Measurements from ENCODE around the gene EPHX1. TPM values are rescaled to one million over a fixed set of nuclear protein-coding genes. Genes with fewer than 3 reads are reported as not detected.
A peak's percentile ranks its signal among the peaks of the same experiment; 100 is the strongest.

EPHX1 gene
- total RNA-seq (2021; fragmentation: NEBNext Ultra II Directional; extraction: Animal tissue kit (Norgen Biotek cat#: 25700)) (79.1 and 80.0 TPM in 2 replicates), polyA plus RNA-seq (2011; rRNA removed) (45.3 and 47.6 TPM in 2 replicates), polyA minus RNA-seq (2011; rRNA and poly(A)+ RNA removed) (30.1 and 31.7 TPM in 2 replicates)
- 23.5 TPM for polyA plus RNA-seq (2011; cell fraction: cytosol; rRNA removed)
- polyA plus RNA-seq (2011; cell fraction: nucleus; rRNA removed) = 50.9 TPM
- 87.4 to 98.2 TPM (median 91.4 TPM) in 4 replicates for polyA plus RNA-seq (2012, experiment 1 of 2)
- 157 TPM for polyA plus RNA-seq (2012, experiment 2 of 2)
- polyA plus RNA-seq (2013, experiment 1 of 2) = 157 TPM
- 166 TPM for polyA plus RNA-seq (2013, experiment 2 of 2)
- polyA minus RNA-seq (2011; cell fraction: cytosol; rRNA and poly(A)+ RNA removed) = 19.2 TPM
- 22.1 TPM for polyA minus RNA-seq (2011; cell fraction: nucleus; rRNA and poly(A)+ RNA removed)
- long read RNA-seq, experiment 1, transcript EPHX1-201 (9 exons, 1,660 nt) = major isoform, 51 of 95 reads
- long read RNA-seq, experiment 1, partial matches to known transcripts = 39 of 95 reads
- long read RNA-seq, experiment 1, other reads (novel, unspliced or antisense) = 4 of 95 reads
- long read RNA-seq, experiment 2, transcript EPHX1-201 (9 exons, 1,660 nt) = major isoform, 51 of 53 reads
- long read RNA-seq, experiment 2, partial matches to known transcripts = 1 of 53 reads
- long read RNA-seq, experiment 2, other reads (novel, unspliced or antisense) = 1 of 53 reads

DNA sequence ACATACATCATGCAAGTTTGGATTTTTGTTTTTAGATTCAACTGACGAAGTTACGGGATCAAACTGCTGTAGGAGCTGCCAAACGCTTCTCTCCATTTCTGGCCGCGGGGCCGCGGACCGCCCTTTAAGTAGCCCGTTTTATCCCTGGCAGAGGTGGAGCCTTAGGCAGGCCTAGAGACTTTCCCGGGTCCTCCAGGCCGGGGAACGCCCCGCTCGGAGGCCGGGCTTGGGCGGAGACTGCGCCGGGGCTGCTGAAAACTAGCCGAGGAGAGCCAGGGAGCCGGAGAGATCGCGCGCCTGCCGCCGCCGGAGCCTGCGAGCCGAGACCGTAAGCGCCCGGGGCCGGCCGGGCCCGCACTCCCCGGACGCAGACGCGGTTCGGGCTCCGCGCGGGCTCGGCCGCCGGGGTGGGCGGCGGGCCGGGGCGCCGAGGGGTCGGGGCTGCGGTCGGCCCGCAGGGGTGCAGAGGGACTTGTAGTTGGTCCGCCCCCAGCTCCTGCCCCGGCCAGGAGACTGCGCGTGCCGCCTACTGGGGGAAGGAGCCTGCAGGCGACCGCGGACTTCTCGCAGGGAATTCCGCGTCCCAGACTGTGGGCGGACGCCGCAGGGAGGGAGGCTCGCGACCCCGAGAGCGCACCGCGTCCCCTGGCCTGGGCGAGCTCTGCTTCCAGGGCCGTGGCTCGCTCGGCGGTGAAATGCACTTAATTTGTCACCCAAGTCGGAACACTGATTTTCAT lies at the start of gene EPHX1:
EPHX1 (plus strand) TSS at position 283 of the 737 bp plus-strand sequence. CDS start 18,606 bp downstream, outside the sequence.
- Histone ChIP-seq H2BK20ac (ENCODE audit: low read length) (no peak within 1 kb of the TSS; the same call in 1 of the 2 replicates), H3K79me2 (ENCODE audit: control insufficient read depth in 1 of 2, insufficient read depth in 2 of 2, low read length in 2 of 2) (peaks cover 0 to 17% of the 10 kb centered on the region in 2 experiments; a peak in 1 of 4 replicates), H4K8ac (ENCODE audit: extremely low read depth, insufficient read depth, low read length) (peak within 1 kb of the TSS; percentile 82), H3K23me2 (ENCODE audit: low read depth, low read length) (peaks cover 4% of the 10 kb centered on the region; the same call in 1 of the 2 replicates), H3K4me2 (ENCODE audit: insufficient read depth in 1 of 2, low read depth in 2 of 2, low read length in 2 of 2) (peak within 1 kb of the TSS; percentile 94 to 96), H3K56ac (replicated peaks; ENCODE audit: insufficient read length, low read depth, low read length) (peak within 1 kb of the TSS; percentile 80), H3K36me3 (ENCODE audit: control insufficient read depth in 2 of 4, insufficient read depth in 4 of 4, low read length in 3 of 4) (no peaks in the 10 kb centered on the region), H3K27me3 (replicated peaks in 1 of 4; ENCODE audit: control insufficient read depth in 3 of 4, extremely low read depth in 1 of 4, insufficient read depth in 3 of 4, low read length in 3 of 4) (peaks cover 0 to 4% (median 0%) of the 10 kb centered on the region in 4 experiments; a peak in 1 of 7 replicates), H3K23ac (ENCODE audit: insufficient read length) (no peak within 1 kb of the TSS), H2AFZ (ENCODE audit: low read length) (no peak within 1 kb of the TSS), H2BK15ac (ENCODE audit: low read length) (peak within 1 kb of the TSS; percentile 83; the same call in 1 of the 2 replicates), H3K27ac (ENCODE audit: low read depth, low read length) (no peak within 1 kb of the TSS; the same call in 1 of the 2 replicates), H4K91ac (replicated peaks; ENCODE audit: insufficient read length, low read length) (peak within 1 kb of the TSS; percentile 62), H3K4me3 (ENCODE audit: extremely low read depth in 1 of 4, insufficient read depth in 2 of 4, low read depth in 3 of 4, low read length in 4 of 4) (peak within 1 kb of the TSS; percentile 49 to 80 (median 63)), H2BK5ac (ENCODE audit: low read depth, low read length) (peak within 1 kb of the TSS; percentile 76), H3K14ac (ENCODE audit: insufficient read length) (no peak within 1 kb of the TSS), H3K79me1 (ENCODE audit: low read depth, low read length) (peaks cover 6% of the 10 kb centered on the region; the same call in 1 of the 2 replicates), H3K9me3 (ENCODE audit: insufficient read depth in 2 of 2, low read depth in 1 of 2, low read length in 1 of 2) (no peaks in the 10 kb centered on the region), H3K4me1 (replicated peaks in 1 of 4; ENCODE audit: control insufficient read depth in 3 of 4, insufficient read depth in 4 of 4, low read length in 3 of 4) (peaks cover 7 to 17% (median 10%) of the 10 kb centered on the region in 4 experiments), H3K9ac (replicated peaks in 1 of 4; ENCODE audit: extremely low read depth in 1 of 4, low read depth in 3 of 4, low read length in 3 of 4) (peak within 1 kb of the TSS; percentile 42 to 89 (median 69); a peak in 6 of 7 replicates), H2AK5ac (ENCODE audit: low read depth, low read length) (no peak within 1 kb of the TSS), H3K18ac (ENCODE audit: extremely low read depth, low read length) (peak within 1 kb of the TSS; percentile 97), H4K5ac (ENCODE audit: insufficient read length, low read depth, low read length) (peak within 1 kb of the TSS; percentile 65), H3K4ac (replicated peaks; ENCODE audit: insufficient read length, low read depth, low read length) (peak within 1 kb of the TSS; percentile 59), H2BK12ac (ENCODE audit: low read depth, low read length) (peak within 1 kb of the TSS; percentile 78), H2BK120ac (replicated peaks; ENCODE audit: low read depth, low read length) (no peak within 1 kb of the TSS), H4K20me1 (replicated peaks in 1 of 2; ENCODE audit: control insufficient read depth in 1 of 2, insufficient read depth in 2 of 2, low read length in 2 of 2) (peaks cover 0 to 2% of the 10 kb centered on the region in 2 experiments)
- POLR2A ChIA-PET (ENCODE audit: partially characterized antibody) = interaction anchor here (0.6 to 13.3 kb wide), 17 partner anchors 9 to 114 kb away, joined by 3 to 166 read pairs (median 4); partner anchors contain the start of genes PYCR2 and SRP9
- FAIRE-seq (no peak), DNase-seq (ENCODE audit: low read depth in 1 of 2, low spot score in 2 of 2) (peak in 1 of 2 experiments; percentile 92)
- 2% methylated on average over 52 of the region's 80 CpGs; no CpG with 5 or more reads in 1 of the 2 experiments for WGBS, 2 experiments (ENCODE audit: extremely low coverage in 1 of 2, insufficient coverage in 1 of 2, insufficient read length in 1 of 2, insufficient replicate concordance in 2 of 2, low coverage in 1 of 2, low lambda C conversion rate in 2 of 2, missing lambda C conversion rate in 1 of 2)
- CTCF ChIA-PET (ENCODE audit: partially characterized antibody) = interaction anchor here (0.6 to 8.4 kb wide), 21 partner anchors 8 to 349 kb away, joined by 3 to 50 read pairs (median 5); partner anchors contain the start of genes LEFTY1 and SRP9
- peak; percentile 47 to 77 for TF ChIP-seq POLR2A (IDR thresholded peaks at IDR 0.05; ENCODE audit: control extremely low read depth in 1 of 2, low read depth in 2 of 2, low read length in 2 of 2)
- peak; percentile 67 for TF ChIP-seq TBP (IDR thresholded peaks at IDR 0.05; ENCODE audit: low read depth, low read length)
- TF ChIP-seq RBBP5 (IDR thresholded peaks at IDR 0.05; ENCODE audit: borderline replicate concordance, low read depth, low read length) = peak; percentile 39; the same call in 1 of the 2 replicates
- TF ChIP-seq SAP30 (IDR thresholded peaks at IDR 0.05; ENCODE audit: insufficient read depth, insufficient replicate concordance, low read length) = no peak
- no peak for TF ChIP-seq GTF2F1 (IDR thresholded peaks at IDR 0.05; ENCODE audit: borderline replicate concordance, low read depth, low read length)
- TF ChIP-seq BACH1 (IDR thresholded peaks at IDR 0.05; ENCODE audit: low read length) = peak; percentile 55
- TF ChIP-seq EGR1 (IDR thresholded peaks at IDR 0.05; ENCODE audit: borderline replicate concordance, low read depth, low read length) = no peak
